CD4-positive, alpha-beta T cell treated with Interleukin-6 at 100 ng/mL for 8 hours (primary cell): ENCODE results near the gene CATSPERE.
A peak's percentile ranks its signal among the peaks of the same experiment; 100 is the strongest.
"Not testable (repeated sequence)": the region's sequence is repeated elsewhere in the genome, so short reads cannot be mapped to it uniquely, and the experiment has no call there.

Experiments used
- DNase-seq: peaks from one replicate; pipeline ENCODE4 v3.0.0-alpha.2; 2020; ENCODE audit warnings: mixed read lengths, low spot score

The CATSPERE gene

DNA sequence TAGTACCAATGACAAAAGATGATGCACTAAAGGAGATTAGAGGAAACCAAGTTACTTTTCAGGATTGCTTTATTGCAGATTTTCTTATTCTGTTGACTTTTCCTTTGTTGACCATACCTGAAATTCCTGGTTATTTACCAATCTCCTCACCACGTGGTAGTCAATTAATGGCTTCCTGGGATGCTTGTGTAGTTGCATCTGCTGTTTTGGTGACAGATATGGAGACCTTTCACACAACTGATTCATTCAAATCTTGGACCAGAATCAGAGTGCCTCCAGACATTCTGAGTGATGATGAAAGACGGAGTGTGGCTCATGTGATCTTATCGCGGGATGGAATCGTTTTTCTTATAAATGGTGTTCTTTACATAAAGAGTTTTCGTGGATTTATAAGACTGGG is 91.3 kb downstream of the CATSPERE start:
- DNase-seq: no peak

GRCh38 chr1:244556263-244556662 is 95.2 kb downstream of the CATSPERE start:
- DNase-seq: no peak

- DNase-seq: no peak
Measured at GRCh38 chr1:244557565-244557964, 96.5 kb downstream of the CATSPERE start.

DNA sequence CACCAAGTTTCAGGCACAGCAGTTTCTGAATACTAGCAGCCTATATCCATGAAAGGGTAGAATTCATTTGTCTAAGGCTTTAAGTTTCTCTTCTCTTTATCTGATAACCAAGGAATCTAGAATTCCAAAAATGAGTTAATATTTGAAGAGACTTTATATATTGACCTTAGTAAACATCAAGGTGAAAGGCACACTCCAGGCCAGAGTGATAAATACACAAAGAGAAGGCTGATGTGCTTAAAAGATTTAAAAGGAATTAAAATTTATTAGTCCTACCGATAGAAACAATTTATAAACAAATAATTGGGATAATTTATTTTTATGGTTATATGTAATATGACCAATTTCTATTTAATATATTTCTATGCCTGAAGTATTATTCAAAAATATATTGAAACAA is 98.5 kb downstream of the CATSPERE start:
- no peak for DNase-seq

- DNase-seq: not testable (repeated sequence)
Measured at GRCh38 chr1:244562877-244563276, 101.8 kb downstream of the CATSPERE start.

- no peak for DNase-seq
Measured at GRCh38 chr1:244573768-244574167, 112.7 kb downstream of the CATSPERE start.

DNA sequence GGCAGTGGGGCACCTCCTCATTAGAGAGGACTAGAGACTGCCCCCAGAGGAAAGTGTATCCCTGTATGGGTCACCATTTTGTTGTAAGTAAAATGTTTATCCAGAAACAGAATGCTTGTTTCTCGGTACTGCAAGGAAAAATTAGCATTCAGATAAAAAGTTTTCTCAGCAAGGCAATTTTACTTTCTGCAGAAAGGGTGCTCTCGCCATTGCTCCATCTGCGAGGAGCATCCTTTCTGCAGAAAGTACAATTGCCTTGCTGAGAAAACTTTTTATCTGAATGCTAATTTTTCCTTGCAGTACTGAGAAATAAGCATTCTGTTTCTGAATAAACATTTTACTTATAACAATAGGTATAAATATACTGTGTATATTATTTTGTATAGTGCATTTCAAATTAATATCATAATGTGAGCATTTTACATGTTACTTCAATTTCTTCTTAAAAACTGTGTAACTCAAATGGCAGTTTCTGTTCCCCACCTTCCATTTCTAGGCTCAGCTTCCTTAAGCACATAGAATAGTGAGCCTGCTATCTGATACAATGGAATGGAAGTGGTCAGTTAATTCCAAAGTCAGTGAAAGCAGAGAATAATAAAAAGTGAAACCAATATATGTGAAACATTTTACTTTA is 115.3 kb downstream of the CATSPERE start:
- DNase-seq: no peak

GRCh38 chr1:244578205-244578604 is 117.1 kb downstream of the CATSPERE start:
- DNase-seq: not testable (repeated sequence)

DNA sequence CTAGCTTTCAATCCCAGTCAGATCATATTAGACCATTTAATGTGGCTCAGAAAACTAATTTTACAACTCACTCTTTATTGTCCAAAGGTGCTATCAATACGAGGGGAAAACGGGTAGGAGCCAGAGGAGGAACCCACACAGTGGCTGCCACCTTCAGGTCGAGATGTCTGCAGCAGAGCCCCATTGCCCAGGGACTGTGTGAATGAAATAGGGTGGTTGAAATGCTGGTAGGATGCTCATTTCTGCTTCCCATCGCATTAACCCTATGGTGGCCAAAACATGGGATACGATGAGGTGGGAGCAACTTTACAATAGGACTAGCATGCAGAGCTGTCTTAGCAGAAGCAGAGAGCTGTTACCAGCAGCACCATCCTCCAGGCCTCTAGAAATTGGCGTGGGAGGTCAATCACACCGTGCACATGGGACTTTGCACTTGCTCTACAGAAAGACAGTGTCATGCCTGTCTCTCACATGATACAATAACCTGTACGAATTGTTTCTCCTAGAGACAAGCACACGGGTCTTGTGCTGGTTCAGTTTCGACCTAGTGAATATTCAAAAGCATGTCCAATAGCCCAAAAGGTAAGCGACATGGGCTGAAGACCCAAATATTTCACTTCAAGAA is 122.4 kb downstream of the CATSPERE start:
- no peak for DNase-seq

DNA sequence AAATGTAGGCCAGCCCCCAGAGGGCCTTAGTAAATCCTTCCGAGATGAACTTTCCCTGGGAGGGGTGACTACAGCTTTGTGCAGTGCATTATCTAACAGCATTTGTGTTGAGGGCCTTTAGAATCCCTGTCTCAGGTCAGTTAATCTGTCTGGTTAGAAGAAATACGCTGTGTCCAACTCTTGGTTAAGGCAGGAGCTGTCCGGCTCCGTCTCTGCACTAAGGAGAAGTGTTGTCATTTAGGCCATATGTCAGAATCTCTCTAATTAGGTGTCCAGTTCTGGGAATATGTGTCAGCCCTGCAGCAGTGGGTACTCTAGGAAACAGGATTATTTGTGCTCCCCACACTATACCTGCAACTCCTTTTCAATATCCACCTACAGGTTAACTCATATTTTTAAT is 124.8 kb downstream of the CATSPERE start:
- DNase-seq: no peak

DNA sequence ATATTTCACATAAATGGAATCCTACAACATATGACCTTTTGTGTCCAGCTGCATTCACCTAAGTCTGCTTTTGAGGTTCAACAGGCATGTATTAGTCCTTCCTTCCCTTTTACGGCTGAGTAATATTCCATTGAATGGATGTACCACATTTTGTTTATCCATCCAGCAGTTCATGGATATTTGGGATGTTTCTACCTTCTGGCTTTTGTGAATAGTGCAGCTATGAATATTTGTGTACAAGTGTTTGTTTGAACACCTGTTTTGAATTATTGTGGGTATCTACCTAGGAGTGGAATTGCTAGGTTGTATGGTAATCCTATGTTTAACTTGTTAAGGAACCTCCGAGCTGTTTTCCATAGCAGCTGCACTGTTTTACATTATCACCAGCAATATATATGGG is 129.6 kb downstream of the CATSPERE start:
- DNase-seq: no peak

DNA sequence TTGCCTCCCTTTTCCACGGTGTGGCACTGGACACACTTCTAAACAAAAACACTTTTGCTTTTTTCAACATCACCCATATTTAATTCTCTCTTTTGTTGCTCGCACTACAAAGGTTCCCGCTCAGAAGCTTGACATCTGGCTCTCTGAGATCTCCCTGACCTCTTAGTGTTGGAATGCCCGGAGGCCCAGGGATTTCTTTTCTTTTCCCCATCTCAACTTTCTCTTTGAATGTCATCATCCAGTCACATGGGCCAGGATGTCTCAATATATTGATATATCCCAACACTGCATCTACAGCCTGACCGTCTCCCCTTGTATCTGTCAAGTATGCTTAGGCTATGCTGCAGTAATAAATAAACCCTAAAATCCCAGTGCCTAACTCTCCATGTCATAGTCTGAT is 137.5 kb downstream of the CATSPERE start:
- DNase-seq: no peak

DNA sequence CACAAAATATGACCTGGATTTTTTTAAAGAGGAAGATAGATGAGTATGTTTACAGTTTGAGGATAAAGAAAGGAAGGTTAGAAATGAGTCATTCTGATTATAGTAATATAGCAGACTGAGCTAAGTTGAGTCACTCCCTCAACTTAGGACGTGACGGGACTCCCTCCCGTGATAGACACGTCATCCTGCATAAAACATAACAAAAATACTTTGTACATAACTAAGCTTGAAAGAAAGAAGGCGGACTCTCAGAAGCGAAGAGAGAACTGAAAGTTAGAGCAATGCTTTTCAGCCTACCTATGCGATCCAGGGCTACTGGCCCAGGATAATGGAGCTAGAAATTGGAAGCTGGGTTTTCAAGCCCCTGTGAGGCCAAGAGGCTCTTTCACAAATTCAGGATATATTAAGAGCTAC is 138.9 kb downstream of the CATSPERE start:
- peak; percentile 52 for DNase-seq

- no peak for DNase-seq
Measured at GRCh38 chr1:244601336-244601735, 140.3 kb downstream of the CATSPERE start.

GRCh38 chr1:244603498-244603897 is 142.4 kb downstream of the CATSPERE start:
- DNase-seq: peak; percentile 26

GRCh38 chr1:244605835-244606370 is 144.8 kb downstream of the CATSPERE start:
- DNase-seq: no peak

GRCh38 chr1:244614113-244614836 is 153.2 kb downstream of the CATSPERE start:
- no peak for DNase-seq

DNA sequence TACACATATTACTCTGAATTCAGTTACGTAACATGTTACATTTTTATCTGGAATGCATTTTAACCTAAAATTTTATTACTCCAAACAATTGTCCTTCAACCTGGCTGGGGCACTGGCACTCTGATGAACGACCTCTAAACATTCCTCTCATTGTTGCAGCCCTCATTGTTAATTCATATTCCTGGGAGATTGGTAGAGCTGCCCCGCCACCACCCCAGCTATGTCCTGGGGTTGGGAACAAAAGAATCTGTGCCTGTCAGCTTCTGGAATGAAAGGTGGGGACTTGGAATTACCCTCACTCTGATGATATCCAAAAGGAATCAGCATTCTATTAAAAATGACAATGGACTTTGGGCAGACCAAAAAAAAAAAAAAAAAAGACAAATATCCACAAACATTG is 153.8 kb downstream of the CATSPERE start:
- DNase-seq: no peak

DNA sequence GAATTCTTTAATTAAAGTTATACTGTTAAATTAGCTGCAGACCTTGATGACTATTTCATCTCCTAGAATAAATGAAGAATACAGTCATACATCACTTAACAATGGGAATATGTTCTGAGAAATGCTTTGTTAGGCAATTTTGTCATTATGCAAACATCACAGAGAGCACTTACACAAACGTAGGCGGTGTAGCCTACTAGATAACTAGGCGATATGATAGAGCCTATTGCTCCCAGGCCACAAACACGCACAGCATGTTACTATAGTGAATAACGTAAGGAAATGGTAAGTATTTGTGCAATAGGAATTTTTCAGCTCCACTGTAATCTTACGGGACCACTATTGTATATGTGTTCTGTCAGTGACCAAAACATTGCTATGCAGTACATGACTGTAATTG is 154.2 kb downstream of the CATSPERE start:
- no peak for DNase-seq

- DNase-seq: no peak
Measured at GRCh38 chr1:244626709-244627108, 165.6 kb downstream of the CATSPERE start.

DNA sequence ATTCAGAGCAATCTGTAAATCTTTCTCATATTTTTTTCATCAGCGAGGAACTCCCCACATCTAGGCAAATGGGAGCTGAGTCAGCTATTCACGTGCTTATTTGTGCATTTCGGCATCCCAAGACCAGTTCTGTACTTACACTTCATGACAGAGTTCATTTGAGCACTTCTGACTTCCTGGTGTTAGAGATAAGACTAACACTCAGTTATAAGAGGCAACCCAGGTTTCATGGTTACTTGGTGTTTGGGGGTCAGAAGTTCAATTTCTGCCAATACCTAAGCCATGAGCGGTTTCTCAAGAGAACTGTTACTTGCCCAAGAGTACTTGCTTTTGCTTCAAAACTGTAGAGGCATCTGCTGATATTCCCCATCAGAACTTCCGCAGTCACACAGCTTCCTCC is 167.7 kb downstream of the CATSPERE start:
- DNase-seq: no peak

GRCh38 chr1:244633140-244633539 is 172.1 kb downstream of the CATSPERE start:
- DNase-seq: no peak

DNA sequence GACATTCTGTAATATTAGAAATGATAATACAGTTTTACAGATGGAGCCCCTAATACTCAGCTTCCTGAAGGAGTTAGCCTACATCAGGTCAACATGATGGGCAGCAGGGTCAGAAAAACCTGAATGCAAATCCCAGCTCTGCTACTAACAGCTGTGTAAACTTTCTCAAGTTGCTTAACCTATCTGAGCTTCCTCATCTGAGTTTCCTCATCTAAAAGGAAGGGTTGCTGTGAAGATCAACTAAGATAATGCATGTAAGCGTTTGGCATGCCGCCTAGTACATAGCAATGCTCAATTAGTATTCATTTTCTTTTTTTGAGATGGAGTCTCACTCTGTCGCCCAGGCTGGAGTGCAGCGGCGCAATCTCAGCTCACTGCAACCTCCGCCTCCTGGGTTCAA is 173.5 kb downstream of the CATSPERE start:
- DNase-seq: no peak
